HFFc6 (cell line): ENCODE results near the gene GRAMD4. TPM values are rescaled to one million over a fixed set of nuclear protein-coding genes. Genes with fewer than 3 reads are reported as not detected.

Experiments
- DNase-seq: peaks from one replicate; pipeline ENCODE4 v3.0.0-alpha.2; 2018
- H3K27ac Mint-ChIP-seq: 2 replicates; pipeline ENCODE4 v1.8.0; 2020; ENCODE audit warnings: mild to moderate bottlenecking, mixed read lengths
- H3K27me3 Mint-ChIP-seq: 2 replicates; pipeline ENCODE4 v1.8.0; 2021; ENCODE audit warnings: mild to moderate bottlenecking, moderate library complexity, mixed read lengths; ENCODE audit not compliant: insufficient read depth
- H3K36me3 Mint-ChIP-seq: 2 replicates; pipeline ENCODE4 v1.8.0; 2021; ENCODE audit warnings: low read depth, mixed read lengths
- H3K4me1 Mint-ChIP-seq: 2 replicates; pipeline ENCODE4 v1.8.0; 2020; ENCODE audit warnings: low read depth, mixed read lengths
- H3K4me3 Mint-ChIP-seq: 2 replicates; pipeline ENCODE4 v1.8.0; 2020; ENCODE audit warnings: mild to moderate bottlenecking, moderate library complexity, mixed read lengths
- H3K9me3 Mint-ChIP-seq: 2 replicates; pipeline ENCODE4 v1.8.0; 2020; ENCODE audit warnings: mild to moderate bottlenecking, mixed read lengths
- total RNA-seq, 6 experiments: library from RNA; stranded (reverse); fragmentation: NEBNext Ultra II Directional; extraction: Animal tissue kit (Norgen Biotek cat#: 25700); gene quantifications; 2 replicates in 1 of 6; 3 replicates in 5 of 6; pipeline ENCODE4 v1.2.3, GENCODE V29; 2021
- TF ChIP-seq, protein P1 (sequence below): fragments of 200-600 bp; sonication (generic); IDR thresholded peaks from 2 replicates; pipeline ENCODE4 v1.5.0; 2021; ENCODE audit warnings: antibody characterized with exemption, mild to moderate bottlenecking

Gene GRAMD4
- total RNA-seq, 6 experiments from 2014 or later: 6.8 to 16.3 (median 9.5) TPM

DNA sequence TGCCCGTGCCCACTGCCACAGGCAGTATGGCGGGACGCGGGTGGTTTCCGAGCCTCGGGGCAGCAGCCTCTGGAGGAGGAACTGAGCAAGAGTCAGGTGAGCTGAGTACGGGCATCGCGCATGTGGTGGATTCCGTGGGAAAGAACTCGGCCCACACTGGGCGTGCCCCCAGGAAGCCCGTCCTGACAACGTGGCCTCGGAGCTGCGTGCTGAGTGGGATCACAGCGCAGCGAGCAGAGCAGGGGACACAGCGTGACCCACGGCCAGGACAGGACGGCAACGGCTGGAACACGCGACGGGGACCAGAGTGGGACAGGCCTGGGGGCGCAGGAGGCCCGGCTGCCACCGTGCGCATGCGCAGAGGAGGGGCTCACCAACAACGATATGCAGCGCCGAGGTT, 81.1 kb downstream of the GRAMD4 start:
- Mint-ChIP-seq H3K9me3 (no peaks in the 10 kb centered on the region), H3K27me3 (peaks cover 3% of the 10 kb centered on the region; the same call in 1 of the 2 replicates)
- TF ChIP-seq, protein P1, sequence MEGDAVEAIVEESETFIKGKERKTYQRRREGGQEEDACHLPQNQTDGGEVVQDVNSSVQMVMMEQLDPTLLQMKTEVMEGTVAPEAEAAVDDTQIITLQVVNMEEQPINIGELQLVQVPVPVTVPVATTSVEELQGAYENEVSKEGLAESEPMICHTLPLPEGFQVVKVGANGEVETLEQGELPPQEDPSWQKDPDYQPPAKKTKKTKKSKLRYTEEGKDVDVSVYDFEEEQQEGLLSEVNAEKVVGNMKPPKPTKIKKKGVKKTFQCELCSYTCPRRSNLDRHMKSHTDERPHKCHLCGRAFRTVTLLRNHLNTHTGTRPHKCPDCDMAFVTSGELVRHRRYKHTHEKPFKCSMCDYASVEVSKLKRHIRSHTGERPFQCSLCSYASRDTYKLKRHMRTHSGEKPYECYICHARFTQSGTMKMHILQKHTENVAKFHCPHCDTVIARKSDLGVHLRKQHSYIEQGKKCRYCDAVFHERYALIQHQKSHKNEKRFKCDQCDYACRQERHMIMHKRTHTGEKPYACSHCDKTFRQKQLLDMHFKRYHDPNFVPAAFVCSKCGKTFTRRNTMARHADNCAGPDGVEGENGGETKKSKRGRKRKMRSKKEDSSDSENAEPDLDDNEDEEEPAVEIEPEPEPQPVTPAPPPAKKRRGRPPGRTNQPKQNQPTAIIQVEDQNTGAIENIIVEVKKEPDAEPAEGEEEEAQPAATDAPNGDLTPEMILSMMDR: no peak

DNA sequence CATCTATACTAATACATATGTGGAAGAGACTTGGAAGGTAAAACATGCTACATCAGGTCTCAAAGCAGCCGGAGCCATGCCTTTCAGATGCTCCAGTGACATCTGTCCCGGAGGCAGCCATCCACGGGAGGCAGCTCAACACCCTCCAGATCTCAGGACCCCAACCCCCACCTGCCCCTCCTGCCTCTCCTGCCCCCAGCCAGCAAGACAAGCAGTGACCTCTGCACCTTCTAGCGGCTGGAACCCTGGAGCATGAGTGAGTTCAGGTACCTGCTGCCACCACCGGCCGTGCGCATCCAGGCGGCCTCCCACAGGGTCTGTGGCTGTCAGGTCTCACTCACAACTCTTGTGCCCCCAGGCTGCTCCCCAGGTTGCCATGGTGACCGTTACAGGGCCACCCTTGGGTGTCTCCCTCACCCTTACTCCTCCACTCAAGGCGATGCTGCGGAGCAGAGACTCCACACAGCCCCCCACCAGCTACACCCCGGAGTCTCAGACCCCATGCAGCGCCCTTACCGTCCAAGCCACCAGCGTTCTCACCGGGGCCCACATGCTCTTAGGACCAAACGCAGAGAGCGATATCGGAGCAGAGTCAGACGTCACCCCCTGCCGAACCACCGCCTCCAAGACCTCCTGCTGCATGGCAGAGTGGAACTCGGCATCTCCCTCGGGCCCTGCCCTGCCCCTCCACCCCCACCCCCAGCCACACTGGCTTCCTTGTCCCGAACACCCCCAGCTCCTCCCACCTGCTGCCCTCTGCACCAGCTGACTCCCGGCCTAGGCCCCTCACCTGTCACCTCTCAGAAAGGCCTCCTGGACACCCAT, 83.2 kb downstream of the GRAMD4 start:
- H3K27ac Mint-ChIP-seq: no peak overlapping the region
- DNase-seq: no peak
- H3K36me3 Mint-ChIP-seq: peaks cover 36% of the 10 kb centered on the region
- TF ChIP-seq, protein P1: no peak
- no peaks in the 10 kb centered on the region for H3K4me1 Mint-ChIP-seq
- no peak overlapping the region for H3K4me3 Mint-ChIP-seq
- no peaks in the 10 kb centered on the region for H3K9me3 Mint-ChIP-seq
- H3K27me3 Mint-ChIP-seq: peaks cover 3% of the 10 kb centered on the region; the same call in 1 of the 2 replicates

More for the DNA sequence above, 81.1 kb downstream of the GRAMD4 start:
- Mint-ChIP-seq H3K4me3 (no peak overlapping the region), H3K27ac (no peak overlapping the region), H3K4me1 (no peaks in the 10 kb centered on the region), H3K36me3 (peaks cover 22% of the 10 kb centered on the region)
- DNase-seq: no peak

DNA sequence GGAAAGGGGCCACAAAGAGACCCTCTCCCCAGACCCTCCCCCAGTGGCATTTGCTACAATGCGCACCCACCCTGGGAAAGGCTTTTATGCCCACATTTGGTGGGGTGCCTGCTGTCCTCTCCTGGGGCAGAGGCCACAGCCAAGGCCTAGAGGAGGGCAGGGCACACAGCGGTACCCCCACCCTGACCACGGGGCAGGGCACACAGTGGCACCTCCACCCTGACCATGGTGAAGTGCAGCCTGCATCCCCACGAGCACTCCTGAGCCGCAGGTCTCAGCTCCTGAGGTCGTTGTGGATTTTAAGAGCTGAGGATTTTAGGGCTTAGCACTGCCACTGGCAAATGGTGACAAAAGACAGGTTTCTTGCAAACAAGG, 83.8 kb downstream of the GRAMD4 start:
- Mint-ChIP-seq H3K9me3 (no peaks in the 10 kb centered on the region), H3K27ac (no peak overlapping the region), H3K27me3 (peaks cover 3% of the 10 kb centered on the region; the same call in 1 of the 2 replicates), H3K4me1 (no peaks in the 10 kb centered on the region), H3K36me3 (peaks cover 36% of the 10 kb centered on the region), H3K4me3 (no peak overlapping the region)
- DNase-seq: no peak
- TF ChIP-seq, protein P1: no peak

DNA sequence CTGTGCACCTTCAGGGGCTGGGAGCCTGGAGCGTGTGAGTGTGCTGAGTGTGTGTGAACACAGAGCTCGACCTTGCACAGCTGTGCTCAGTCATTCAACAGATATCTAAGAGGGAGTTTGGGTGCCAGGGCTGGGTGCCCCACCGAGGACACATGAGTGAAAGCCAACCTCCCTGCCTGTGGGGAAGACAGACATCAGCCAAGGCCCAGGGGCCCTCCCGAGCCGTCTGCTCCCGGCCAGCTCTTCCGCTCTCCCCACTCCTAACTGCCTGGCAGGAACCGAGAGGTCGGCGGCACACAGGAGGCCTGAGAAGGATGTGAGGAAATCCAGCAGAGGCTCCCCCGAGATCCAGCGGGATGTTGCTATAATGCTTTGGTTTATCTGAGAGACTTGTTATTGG, 85.9 kb downstream of the GRAMD4 start:
- H3K27me3 Mint-ChIP-seq: peaks cover 1% of the 10 kb centered on the region; the same call in 1 of the 2 replicates
- H3K36me3 Mint-ChIP-seq: peaks cover 43% of the 10 kb centered on the region
- no peak overlapping the region for H3K4me3 Mint-ChIP-seq
- TF ChIP-seq, protein P1: no peak
- DNase-seq: no peak
- no peaks in the 10 kb centered on the region for H3K4me1 Mint-ChIP-seq
- no peak overlapping the region for H3K27ac Mint-ChIP-seq
- no peaks in the 10 kb centered on the region for H3K9me3 Mint-ChIP-seq

DNA sequence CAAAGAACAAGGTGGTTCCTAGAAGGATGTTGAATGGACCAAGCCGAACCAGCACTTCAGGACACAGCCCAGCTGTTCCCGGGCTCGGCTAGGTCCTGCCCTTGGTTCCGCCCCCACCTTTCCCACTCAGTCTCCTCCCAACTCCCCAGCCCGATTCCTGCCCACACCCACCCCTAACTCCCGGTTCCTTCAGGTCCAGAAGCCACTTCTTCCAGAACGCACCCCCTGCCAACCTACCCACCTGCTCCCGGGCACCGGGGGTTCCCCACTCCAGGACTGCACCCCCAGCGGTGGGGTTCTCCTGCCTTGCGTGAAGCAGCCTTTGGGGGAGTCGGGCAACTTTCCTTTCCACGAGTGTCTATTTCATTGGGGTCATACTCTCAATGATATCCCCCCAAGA, 87.1 kb downstream of the GRAMD4 start:
- Mint-ChIP-seq H3K27ac (no peak overlapping the region), H3K4me1 (no peaks in the 10 kb centered on the region)

More for the DNA sequence above, 87.1 kb downstream of the GRAMD4 start:
- peaks cover 50% of the 10 kb centered on the region for H3K36me3 Mint-ChIP-seq
- DNase-seq: no peak
- H3K4me3 Mint-ChIP-seq: no peak overlapping the region
- no peaks in the 10 kb centered on the region for H3K9me3 Mint-ChIP-seq
- H3K27me3 Mint-ChIP-seq: peaks cover 1% of the 10 kb centered on the region; the same call in 1 of the 2 replicates
- TF ChIP-seq, protein P1: no peak
